ENCODE data around the gene SLC6A9.
A peak's percentile ranks its signal among the peaks of the same experiment; 100 is the strongest.

The SLC6A9 gene

GRCh38 chr1:43987159-43987902 lies 43.9 kb downstream of the SLC6A9 start:
- Histone ChIP-seq H3K36me3 (ENCODE audit: control insufficient read depth, low read depth, low read length) (peaks cover 4% of the 10 kb centered on the region), H3K27me3 (ENCODE audit: control insufficient read depth, insufficient read depth, low read length) (no peaks in the 10 kb centered on the region), H3K27ac (ENCODE audit: low read length) (no peak overlapping the region), H3K4me3 (ENCODE audit: low read length) (no peak overlapping the region), H3K9me3 (ENCODE audit: control insufficient read depth, low read depth, low read length) (no peaks in the 10 kb centered on the region), H3K9ac (ENCODE audit: low read length) (no peak overlapping the region), H3K4me1 (ENCODE audit: control insufficient read depth, low read depth, low read length) (peaks cover 5% of the 10 kb centered on the region)

- Histone ChIP-seq H3K36me3 (ENCODE audit: control insufficient read depth, low read depth, low read length) (peaks cover 4% of the 10 kb centered on the region), H3K27ac (ENCODE audit: low read length) (no peak overlapping the region), H3K4me1 (ENCODE audit: control insufficient read depth, low read depth, low read length) (peaks cover 5% of the 10 kb centered on the region), H3K9me3 (ENCODE audit: control insufficient read depth, low read depth, low read length) (no peaks in the 10 kb centered on the region), H3K9ac (ENCODE audit: low read length) (no peak overlapping the region), H3K4me3 (ENCODE audit: low read length) (no peak overlapping the region), H3K27me3 (ENCODE audit: control insufficient read depth, insufficient read depth, low read length) (no peaks in the 10 kb centered on the region)
These were observed 44.5 kb downstream of the SLC6A9 start for GRCh38 chr1:43986712-43987111.

- Histone ChIP-seq H3K9me3 (ENCODE audit: control insufficient read depth, low read depth, low read length) (no peaks in the 10 kb centered on the region), H3K9ac (ENCODE audit: low read length) (no peak overlapping the region), H3K27ac (ENCODE audit: low read length) (no peak overlapping the region), H3K36me3 (ENCODE audit: control insufficient read depth, low read depth, low read length) (peaks cover 4% of the 10 kb centered on the region), H3K4me3 (ENCODE audit: low read length) (no peak overlapping the region), H3K4me1 (ENCODE audit: control insufficient read depth, low read depth, low read length) (peaks cover 5% of the 10 kb centered on the region), H3K27me3 (ENCODE audit: control insufficient read depth, insufficient read depth, low read length) (no peaks in the 10 kb centered on the region)
These were observed 45.2 kb downstream of the SLC6A9 start for GRCh38 chr1:43985984-43986595.

GRCh38 chr1:43984855-43985254 lies 46.4 kb downstream of the SLC6A9 start:
- H3K4me3 ChIP-seq (ENCODE audit: low read length), result no peak overlapping the region

GRCh38 chr1:43983253-43983899 lies 47.9 kb downstream of the SLC6A9 start:
- H3K9me3 ChIP-seq (ENCODE audit: control insufficient read depth, low read depth, low read length), result no peaks in the 10 kb centered on the region
- no peak overlapping the region for H3K27ac ChIP-seq (ENCODE audit: low read length)
- no peak overlapping the region for H3K4me3 ChIP-seq (ENCODE audit: low read length)
- H3K27me3 ChIP-seq (ENCODE audit: control insufficient read depth, insufficient read depth, low read length), result no peaks in the 10 kb centered on the region
- peaks cover 4% of the 10 kb centered on the region for H3K36me3 ChIP-seq (ENCODE audit: control insufficient read depth, low read depth, low read length)
- H3K4me1 ChIP-seq (ENCODE audit: control insufficient read depth, low read depth, low read length), result peaks cover 4% of the 10 kb centered on the region
- H3K9ac ChIP-seq (ENCODE audit: low read length), result no peak overlapping the region

More at GRCh38 chr1:43984855-43985254, 46.4 kb downstream of the SLC6A9 start:
- Histone ChIP-seq H3K9ac (ENCODE audit: low read length) (no peak overlapping the region), H3K27me3 (ENCODE audit: control insufficient read depth, insufficient read depth, low read length) (no peaks in the 10 kb centered on the region), H3K9me3 (ENCODE audit: control insufficient read depth, low read depth, low read length) (no peaks in the 10 kb centered on the region), H3K27ac (ENCODE audit: low read length) (no peak overlapping the region), H3K36me3 (ENCODE audit: control insufficient read depth, low read depth, low read length) (peaks cover 4% of the 10 kb centered on the region), H3K4me1 (ENCODE audit: control insufficient read depth, low read depth, low read length) (peaks cover 3% of the 10 kb centered on the region)

- Histone ChIP-seq H3K9ac (ENCODE audit: low read length) (no peak overlapping the region), H3K9me3 (ENCODE audit: control insufficient read depth, low read depth, low read length) (no peaks in the 10 kb centered on the region), H3K36me3 (ENCODE audit: control insufficient read depth, low read depth, low read length) (peaks cover 6% of the 10 kb centered on the region)
These were observed 48.5 kb downstream of the SLC6A9 start for GRCh38 chr1:43982808-43983207.

GRCh38 chr1:43982241-43982640 lies 49.0 kb downstream of the SLC6A9 start:
- Histone ChIP-seq H3K27ac (ENCODE audit: low read length) (no peak overlapping the region), H3K4me3 (ENCODE audit: low read length) (no peak overlapping the region), H3K9ac (ENCODE audit: low read length) (no peak overlapping the region), H3K9me3 (ENCODE audit: control insufficient read depth, low read depth, low read length) (no peaks in the 10 kb centered on the region), H3K36me3 (ENCODE audit: control insufficient read depth, low read depth, low read length) (peaks cover 11% of the 10 kb centered on the region), H3K4me1 (ENCODE audit: control insufficient read depth, low read depth, low read length) (peaks cover 4% of the 10 kb centered on the region), H3K27me3 (ENCODE audit: control insufficient read depth, insufficient read depth, low read length) (no peaks in the 10 kb centered on the region)

More at GRCh38 chr1:43982808-43983207, 48.5 kb downstream of the SLC6A9 start:
- H3K4me3 ChIP-seq (ENCODE audit: low read length), result no peak overlapping the region
- H3K27me3 ChIP-seq (ENCODE audit: control insufficient read depth, insufficient read depth, low read length), result no peaks in the 10 kb centered on the region
- peaks cover 4% of the 10 kb centered on the region for H3K4me1 ChIP-seq (ENCODE audit: control insufficient read depth, low read depth, low read length)
- H3K27ac ChIP-seq (ENCODE audit: low read length), result no peak overlapping the region

- H3K4me1 ChIP-seq (ENCODE audit: control insufficient read depth, low read depth, low read length), result peaks cover 4% of the 10 kb centered on the region
- H3K36me3 ChIP-seq (ENCODE audit: control insufficient read depth, low read depth, low read length), result peaks cover 13% of the 10 kb centered on the region
- no peaks in the 10 kb centered on the region for H3K27me3 ChIP-seq (ENCODE audit: control insufficient read depth, insufficient read depth, low read length)
- no peak overlapping the region for H3K27ac ChIP-seq (ENCODE audit: low read length)
- no peaks in the 10 kb centered on the region for H3K9me3 ChIP-seq (ENCODE audit: control insufficient read depth, low read depth, low read length)
- no peak overlapping the region for H3K9ac ChIP-seq (ENCODE audit: low read length)
- H3K4me3 ChIP-seq (ENCODE audit: low read length), result no peak overlapping the region
These were observed 49.6 kb downstream of the SLC6A9 start for GRCh38 chr1:43981636-43982035.

GRCh38 chr1:43981135-43981491 lies 50.1 kb downstream of the SLC6A9 start:
- no peaks in the 10 kb centered on the region for H3K27me3 ChIP-seq (ENCODE audit: control insufficient read depth, insufficient read depth, low read length)
- H3K4me1 ChIP-seq (ENCODE audit: control insufficient read depth, low read depth, low read length), result peaks cover 4% of the 10 kb centered on the region
- H3K27ac ChIP-seq (ENCODE audit: low read length), result no peak overlapping the region
- H3K4me3 ChIP-seq (ENCODE audit: low read length), result no peak overlapping the region
- H3K36me3 ChIP-seq (ENCODE audit: control insufficient read depth, low read depth, low read length), result peaks cover 17% of the 10 kb centered on the region
- no peak overlapping the region for H3K9ac ChIP-seq (ENCODE audit: low read length)
- H3K9me3 ChIP-seq (ENCODE audit: control insufficient read depth, low read depth, low read length), result no peaks in the 10 kb centered on the region

GRCh38 chr1:43980255-43981134 lies 50.8 kb downstream of the SLC6A9 start:
- H3K36me3 ChIP-seq (ENCODE audit: control insufficient read depth, low read depth, low read length), result peaks cover 17% of the 10 kb centered on the region
- no peaks in the 10 kb centered on the region for H3K27me3 ChIP-seq (ENCODE audit: control insufficient read depth, insufficient read depth, low read length)
- no peaks in the 10 kb centered on the region for H3K9me3 ChIP-seq (ENCODE audit: control insufficient read depth, low read depth, low read length)
- H3K27ac ChIP-seq (ENCODE audit: low read length), result no peak overlapping the region
- peak overlapping the region; percentile 78 for H3K9ac ChIP-seq (ENCODE audit: low read length)
- peak overlapping the region; percentile 74 for H3K4me3 ChIP-seq (ENCODE audit: low read length)
- H3K4me1 ChIP-seq (ENCODE audit: control insufficient read depth, low read depth, low read length), result peaks cover 9% of the 10 kb centered on the region

Measured in iPS-18a (cell line).